ENCODE measurements around the gene ATP2B1.

The ATP2B1 gene

GRCh38 chr12:89690925-89691324 is 17.7 kb downstream of the ATP2B1 start:
- no peak for DNase-seq

- no peak for DNase-seq
Measured at GRCh38 chr12:89689306-89689705, 19.3 kb downstream of the ATP2B1 start.

DNA sequence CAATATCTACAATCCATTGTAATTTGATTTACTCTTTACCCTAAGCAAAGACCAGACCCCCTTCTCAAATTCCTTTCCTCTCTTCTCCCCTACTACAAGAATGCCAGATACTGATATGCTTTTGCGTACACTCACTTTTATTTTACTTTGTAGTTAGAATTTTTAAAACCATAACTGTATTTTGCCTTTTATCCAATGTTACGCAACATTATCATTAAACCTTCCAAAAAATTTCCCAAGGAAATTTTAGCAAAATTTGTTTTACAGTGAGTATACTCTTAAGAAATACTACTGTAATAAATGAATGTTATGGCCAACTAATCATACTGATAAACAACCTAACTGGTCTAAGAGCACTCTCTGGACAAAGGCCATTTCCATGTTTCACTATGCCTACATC is 22.3 kb downstream of the ATP2B1 start:
- DNase-seq = no peak

GRCh38 chr12:89685363-89685972 is 23.2 kb downstream of the ATP2B1 start:
- DNase-seq = no peak

- no peak for DNase-seq
Measured at GRCh38 chr12:89684136-89684535, 24.5 kb downstream of the ATP2B1 start.

DNA sequence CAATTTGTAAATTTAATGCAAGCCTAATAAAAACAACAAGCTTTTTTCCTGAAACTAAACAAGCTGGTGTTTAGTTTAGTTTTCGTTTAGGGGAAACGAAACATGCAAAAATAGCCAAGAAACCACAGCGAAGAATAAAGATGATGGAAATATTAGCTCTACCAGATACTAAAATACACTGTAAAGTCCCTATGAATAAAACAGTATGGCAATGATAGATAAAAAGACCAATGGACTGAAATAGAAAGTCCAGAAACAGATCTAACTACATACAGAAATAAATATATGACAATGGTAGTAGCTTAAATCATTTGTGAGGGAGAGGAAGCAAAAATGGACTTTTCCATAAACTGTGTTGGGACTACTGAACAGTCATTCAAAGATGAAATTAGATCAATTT is 26.4 kb downstream of the ATP2B1 start:
- DNase-seq = no peak

- no peak for DNase-seq
Measured at GRCh38 chr12:89680409-89680808, 28.2 kb downstream of the ATP2B1 start.

- no peak for DNase-seq
Measured at GRCh38 chr12:89679631-89680030, 29.0 kb downstream of the ATP2B1 start.

- DNase-seq = no peak
Measured at GRCh38 chr12:89678225-89678624, 30.4 kb downstream of the ATP2B1 start.

DNA sequence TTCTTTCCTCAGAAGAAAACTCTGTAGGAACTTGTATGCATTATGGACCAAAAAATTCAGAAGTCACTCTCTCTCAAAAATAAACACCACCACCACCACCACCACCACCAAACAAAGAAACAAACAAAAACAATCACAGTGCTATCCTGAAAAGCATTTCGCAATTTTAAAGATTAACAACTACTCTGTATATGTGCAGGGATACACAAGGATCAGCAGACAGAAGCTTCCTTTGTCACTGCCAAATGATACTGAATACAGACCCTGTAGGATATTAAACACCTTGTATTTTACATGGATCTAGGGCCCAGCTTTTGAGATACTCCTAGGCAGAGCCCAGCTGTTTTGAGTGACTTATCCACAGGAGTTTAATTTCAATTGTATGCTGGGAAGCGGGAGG is 31.7 kb downstream of the ATP2B1 start:
- no peak for DNase-seq

GRCh38 chr12:89674326-89674942 is 34.2 kb downstream of the ATP2B1 start:
- DNase-seq = no peak

- no peak for DNase-seq
Measured at GRCh38 chr12:89673603-89674002, 35.0 kb downstream of the ATP2B1 start.

DNA sequence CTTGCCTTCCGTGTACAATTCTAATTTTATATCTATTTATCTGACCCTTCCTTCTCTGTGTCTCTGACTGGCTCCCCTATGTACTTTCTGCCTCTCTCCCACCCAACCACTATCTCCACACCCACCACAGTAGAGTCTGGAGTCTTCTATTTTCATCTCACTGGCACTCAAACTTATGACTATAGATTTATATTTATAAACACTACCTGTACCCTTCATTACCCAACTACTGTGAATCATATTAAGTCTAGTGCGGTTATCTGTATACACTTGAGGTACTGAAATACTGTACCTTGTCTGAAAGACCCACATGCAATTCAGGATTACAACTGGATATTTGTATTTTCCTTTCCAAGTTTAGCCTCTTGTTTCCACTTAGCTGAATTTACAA is 36.1 kb downstream of the ATP2B1 start:
- no peak for DNase-seq

DNA sequence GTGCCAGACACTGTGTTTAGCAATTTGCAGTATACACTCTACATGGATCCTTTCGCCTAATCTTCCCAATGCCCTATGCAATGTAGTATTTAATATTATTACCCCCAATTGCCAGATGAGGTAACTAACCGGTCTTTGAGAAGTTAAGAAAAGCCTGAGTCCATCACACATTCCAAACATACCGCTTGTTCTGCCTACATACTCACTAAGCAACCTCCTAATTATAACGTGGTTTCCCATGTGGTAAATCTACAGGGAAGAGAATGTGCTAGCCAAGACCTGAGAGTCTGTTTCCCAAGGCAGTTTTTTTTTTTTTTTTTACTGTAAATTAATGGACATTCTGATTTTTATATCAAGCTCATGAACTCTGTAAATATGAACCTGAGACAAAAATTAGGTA is 37.2 kb downstream of the ATP2B1 start:
- no peak for DNase-seq

DNA sequence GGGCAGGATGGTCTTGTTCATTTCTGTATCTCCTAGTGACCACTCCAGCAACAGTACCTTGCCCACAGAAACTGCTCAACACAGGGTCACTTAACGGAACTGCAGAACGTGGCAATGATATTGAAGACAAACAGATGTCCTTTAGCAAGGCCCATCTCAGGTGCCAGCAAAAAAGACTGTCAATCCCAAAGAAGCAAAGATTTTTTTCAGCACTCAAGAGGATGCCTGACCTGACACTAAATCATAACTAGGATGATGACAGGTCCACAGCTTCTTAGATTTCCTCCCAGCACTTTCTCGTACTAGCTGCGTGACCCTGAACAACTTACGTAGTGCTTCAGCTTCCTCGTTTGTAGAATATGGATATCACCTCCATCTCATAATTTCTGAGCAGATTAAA is 39.4 kb downstream of the ATP2B1 start:
- DNase-seq = no peak

DNA sequence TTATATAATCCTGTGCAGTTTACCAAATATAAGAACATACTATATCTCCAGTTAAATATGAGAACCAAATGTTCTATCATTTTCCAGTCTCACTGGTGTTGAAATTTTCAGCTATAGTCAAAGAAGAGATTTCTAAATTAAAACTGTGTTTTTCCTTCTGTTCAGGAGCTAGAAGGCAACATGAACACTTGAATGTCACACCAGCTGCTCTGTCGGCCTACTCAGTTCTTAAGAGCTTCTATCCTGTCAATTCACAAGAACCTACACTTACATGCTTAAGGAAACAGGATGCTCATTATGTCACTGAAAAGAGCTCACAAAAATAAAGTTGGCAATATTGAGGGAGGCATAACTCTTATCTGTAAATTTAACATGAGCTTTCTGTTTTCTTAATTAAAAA is 43.1 kb downstream of the ATP2B1 start:
- no peak for DNase-seq

DNA sequence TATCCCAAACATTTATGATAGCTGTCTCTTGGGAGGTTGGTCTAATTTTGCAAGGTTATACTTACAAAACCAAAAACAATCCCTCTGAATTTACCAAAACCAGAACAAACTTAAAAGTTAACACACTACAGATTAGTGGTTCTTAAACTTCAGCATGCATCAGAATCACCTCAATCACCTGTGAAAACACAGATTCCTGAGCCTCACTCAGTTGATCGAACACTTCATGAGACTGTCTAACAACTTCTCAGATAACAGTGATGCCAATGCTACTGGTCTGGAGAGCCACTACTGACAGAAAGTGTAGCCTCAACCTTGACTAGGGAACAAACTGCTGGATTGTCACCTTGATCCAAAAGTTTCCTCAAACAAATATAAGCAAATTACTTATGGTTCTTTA is 44.2 kb downstream of the ATP2B1 start:
- DNase-seq = no peak

DNA sequence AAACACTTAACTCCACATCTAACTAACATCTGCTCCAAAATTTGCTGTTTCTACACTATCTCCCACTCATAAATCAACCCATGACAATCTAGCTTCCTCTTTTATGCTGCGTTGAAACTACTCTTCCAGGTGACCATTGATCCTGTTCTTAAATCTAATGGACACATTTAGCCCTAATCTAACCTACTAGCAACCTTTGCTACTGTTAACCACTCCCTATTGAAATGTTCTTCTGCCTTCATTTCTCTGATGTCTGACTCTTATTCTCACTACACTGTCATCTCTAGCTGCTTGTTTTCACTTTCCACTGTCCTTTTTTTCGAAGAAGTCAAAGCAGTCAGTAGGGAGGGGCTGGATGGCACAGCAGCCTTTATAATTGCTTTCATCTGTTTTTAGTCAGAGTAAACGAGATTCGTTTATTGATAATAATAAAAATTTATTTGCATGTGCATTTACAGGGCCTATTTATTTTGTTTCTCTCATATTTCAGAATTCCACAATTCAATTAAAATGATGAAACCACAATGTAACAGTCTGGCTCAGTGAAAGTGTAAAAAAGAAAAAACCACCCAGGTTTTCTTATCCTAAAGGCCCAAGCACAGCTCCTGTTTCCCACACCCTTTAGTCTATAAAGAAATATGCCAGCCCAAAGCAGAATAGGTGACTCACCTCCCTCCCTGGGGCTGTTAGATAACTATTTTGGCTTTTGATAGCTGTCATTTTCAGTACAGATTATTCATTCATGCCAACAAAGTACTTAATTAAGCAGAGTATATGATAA is 44.9 kb downstream of the ATP2B1 start:
- no peak for DNase-seq

DNA sequence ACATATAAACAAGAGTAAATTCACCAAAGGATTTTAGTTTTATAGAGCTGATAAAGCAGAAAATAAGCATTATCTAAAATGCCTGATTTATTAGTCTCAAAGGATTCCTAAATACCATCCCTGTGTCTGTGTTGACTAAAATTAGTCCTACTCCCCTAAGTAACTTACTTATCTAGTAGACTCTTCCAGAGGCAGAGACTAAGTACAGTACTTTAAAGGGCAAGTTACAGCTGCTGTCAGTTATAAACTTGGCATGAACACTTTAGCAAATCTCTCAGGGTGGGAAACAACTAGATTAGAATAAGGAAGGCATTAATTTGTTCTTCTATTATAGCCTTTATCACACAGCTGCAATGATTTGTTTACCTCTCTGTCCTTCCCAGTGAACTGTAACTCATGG is 46.0 kb downstream of the ATP2B1 start:
- no peak for DNase-seq

GRCh38 chr12:89661706-89662330 is 46.8 kb downstream of the ATP2B1 start:
- DNase-seq = no peak

GRCh38 chr12:89657739-89658138 is 50.9 kb downstream of the ATP2B1 start:
- no peak for DNase-seq

DNA sequence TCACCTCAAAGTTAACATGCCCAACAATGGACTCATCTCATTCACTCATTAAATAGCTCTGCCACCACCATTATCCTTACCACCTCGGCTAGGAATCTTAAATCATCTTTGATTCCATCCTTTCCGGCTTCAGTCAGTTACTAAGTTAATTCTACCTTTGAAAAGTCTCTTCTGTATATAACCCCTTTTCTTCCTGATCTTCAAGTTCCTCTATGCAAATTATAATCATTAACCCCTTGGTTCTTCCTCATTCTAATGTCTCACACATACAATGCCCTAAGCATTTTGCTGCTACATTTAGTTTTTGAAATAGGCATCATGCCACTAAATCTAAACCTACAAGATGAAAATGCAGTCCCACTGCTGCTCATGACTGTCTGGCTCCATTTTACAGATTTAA is 51.6 kb downstream of the ATP2B1 start:
- DNase-seq = no peak

- DNase-seq = no peak
Measured at GRCh38 chr12:89655841-89656240, 52.8 kb downstream of the ATP2B1 start.

DNA sequence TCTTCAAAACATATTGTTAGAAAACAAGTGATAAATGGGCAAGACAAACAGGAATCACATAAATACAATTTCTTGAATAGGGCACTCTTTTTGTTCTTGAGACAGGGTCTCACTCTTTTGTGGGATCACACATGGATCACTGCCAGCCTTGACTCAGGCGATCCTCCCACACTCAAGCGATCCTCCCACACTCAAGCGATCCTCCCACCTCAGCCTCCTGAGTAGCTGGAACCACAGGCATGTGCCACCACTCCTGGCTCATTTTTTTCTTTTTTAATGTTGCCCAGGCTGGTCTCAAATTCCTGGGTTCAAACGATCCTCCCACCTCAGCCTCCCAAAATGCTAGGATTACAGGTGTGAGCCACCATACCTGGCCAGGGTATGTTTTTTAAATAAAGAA is 57.4 kb downstream of the ATP2B1 start:
- no peak for DNase-seq

Measured in NK-92 treated with Interleukin-12 subunit alpha and Interleukin-12 subunit beta, amount 100 ng/mL, for 24 hours (cell line).